HG02885 (cell line): Measurements from ENCODE around the gene NUFIP1.
A peak's percentile ranks its signal among the peaks of the same experiment; 100 is the strongest.
"Not testable (repeated sequence)": the region's sequence is repeated elsewhere in the genome, so short reads cannot be mapped to it uniquely, and the experiment has no call there.

Experiments
- ATAC-seq: cut with Tn5 transposase; IDR thresholded peaks from one replicate; pipeline ENCODE4 v1.9.1; 2021; ENCODE audit warnings: mild to moderate bottlenecking; ENCODE audit not compliant: unreplicated experiment, poor library complexity

NUFIP1 gene

GRCh38 chr13:44921931-44922758, 67.1 kb downstream of the NUFIP1 start:
- ATAC-seq = no peak

- no peak for ATAC-seq
Observed at GRCh38 chr13:44921246-44921877, 67.9 kb downstream of the NUFIP1 start.

DNA sequence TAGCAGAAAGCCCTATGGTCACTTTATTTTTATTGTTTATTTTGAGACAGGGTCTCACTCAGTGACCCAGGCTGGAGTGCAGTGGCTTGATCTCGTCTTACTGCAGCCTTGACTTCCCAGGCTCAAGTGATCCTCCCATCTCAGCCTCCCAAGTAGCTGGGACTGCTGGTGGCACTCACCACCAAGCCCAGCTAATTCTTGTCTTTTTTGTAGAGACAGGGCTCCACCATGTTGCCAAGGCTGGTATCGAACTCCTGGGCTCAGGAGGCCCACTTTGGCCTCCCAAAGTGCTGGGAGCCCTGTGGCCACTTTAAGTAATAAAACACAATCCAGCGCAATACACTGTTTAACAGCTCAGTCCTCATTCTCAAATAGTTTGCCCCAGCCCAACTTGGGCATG, 69.3 kb downstream of the NUFIP1 start:
- no peak for ATAC-seq

DNA sequence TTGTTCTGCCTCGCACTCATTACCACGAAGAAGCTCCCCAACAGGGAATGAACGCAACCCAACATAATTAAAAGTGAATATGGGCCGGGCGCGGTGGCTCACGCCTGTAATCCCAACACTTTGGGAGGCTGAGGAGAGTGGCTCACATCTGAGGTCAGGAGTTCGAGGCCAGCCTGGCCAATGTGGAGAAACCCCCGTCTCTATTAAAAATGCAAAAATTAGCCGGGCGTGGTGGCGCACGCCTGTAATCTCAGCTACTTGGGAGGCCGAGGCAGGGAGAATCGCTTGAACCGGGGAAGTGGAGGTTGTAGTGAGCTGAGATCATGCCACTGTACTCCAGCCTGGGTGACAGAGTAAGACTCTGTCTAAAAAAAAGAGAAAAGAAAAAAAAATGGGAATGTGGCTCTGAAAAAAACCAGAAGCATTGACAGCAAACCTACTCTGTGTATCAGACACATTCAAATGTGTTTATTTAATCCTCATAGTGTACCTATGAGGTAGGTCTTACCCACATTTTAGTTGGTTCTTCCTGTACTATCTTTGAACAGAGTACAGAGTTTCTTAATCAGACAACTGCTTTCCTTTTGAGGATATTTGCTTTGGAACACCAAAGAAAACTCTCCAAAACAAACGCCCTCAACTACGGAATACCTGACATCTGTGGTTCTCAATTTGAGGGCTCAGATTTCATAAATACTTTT, 70.0 kb downstream of the NUFIP1 start:
- ATAC-seq = no peak

DNA sequence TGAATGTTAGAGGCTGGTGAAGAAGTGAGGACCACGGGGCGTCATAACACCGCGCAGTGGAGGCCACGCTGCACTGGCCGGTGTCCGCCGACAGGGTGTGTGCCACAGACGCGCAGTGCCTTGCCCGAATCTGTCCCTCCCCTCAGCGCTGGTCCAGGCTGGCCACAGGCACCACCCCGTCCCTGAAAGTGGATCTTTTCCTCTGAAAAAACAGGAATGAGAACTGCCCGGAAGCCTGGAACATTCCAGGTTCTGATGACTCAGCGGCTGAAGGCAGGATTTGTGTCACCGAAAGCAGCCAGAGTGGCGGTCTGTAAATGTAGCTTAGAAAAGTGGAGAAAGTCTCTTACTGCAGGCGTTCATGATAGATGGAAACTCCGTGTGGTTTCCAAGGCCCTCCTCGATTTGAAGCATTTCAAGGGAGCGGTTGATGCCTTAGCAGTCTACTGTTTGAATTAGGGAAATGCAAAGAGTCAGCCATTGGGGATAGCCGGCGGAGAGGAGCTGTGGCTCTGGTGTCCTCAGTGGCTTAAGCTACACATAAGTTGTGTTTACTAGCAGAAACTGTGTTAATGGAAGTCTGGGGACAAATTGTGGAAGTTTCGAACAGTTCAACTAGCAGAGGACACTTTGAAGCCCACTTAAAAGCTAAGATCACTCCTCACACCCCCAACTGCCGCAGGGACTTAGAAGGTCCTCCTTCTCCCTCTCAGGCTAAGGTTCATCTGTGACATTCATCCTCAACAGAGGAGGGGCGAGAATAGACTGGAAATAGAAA, 70.8 kb downstream of the NUFIP1 start:
- ATAC-seq = peak; percentile 88

DNA sequence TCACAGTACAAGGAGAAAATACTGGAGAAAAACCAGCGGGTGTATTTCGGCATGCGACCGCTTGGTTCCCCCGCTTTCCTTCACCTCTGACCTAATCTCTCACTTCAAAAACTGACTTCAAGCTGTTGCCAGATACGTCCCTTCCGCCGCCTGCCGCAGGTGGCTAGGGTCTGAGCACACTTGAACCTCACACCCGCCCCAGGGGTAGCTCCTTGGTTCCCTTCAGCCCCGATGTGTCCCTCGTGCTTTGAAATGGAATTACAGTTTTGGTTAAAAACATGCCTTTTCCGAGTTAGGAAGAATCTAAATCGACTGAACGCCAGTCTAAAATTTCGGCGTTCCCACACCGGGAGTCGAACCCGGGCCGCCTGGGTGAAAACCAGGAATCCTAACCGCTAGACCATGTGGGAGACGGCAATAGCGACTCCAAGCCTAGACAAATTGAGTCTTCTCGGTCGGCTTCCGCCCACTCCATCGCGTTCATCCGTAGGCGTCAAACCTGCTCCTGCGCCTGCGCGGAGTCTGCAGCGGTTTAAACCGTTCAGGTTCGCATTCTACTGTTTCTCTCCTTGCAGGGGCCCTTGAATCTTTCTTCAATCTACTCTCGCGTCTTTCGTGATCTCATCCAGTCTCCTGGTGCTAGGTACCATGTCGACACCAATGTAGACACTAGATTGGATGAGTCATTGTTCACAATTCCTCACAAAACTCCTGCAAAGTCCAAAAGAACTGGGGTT, 71.5 kb downstream of the NUFIP1 start:
- peak; percentile 80 for ATAC-seq

DNA sequence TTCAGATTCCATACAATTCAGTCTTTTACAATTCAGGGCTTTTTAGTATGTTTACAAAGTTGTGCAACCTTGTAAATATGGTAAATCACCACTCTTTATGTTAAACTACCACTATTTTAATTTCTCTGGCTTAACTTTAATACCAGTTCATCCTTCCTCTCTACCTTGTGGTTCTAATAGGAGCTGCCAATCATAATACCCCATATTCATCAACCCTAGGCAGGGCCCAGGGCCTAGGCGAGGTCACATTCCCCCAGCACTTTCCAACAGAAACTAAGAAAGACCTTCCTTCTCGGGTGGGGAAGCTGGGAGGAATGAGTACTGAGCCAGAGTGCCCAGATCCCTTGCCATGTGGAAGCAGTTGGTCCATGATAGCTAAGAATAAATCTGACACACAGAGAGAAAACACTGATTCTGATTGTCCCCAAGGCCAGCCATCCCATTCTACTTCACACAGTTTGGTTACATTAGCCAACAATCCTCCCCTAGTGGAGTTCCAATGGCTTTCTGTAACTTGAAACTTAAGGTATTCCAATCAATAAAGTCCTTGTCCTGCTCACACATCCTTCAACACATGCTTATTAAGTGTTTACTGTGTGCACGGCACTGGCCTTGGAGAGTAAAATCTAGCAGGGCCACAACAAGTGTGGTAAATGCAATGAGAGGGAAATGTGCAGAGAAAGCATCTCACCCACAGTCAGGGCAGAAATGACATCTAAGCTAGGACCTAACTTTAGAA, 76.8 kb downstream of the NUFIP1 start:
- no peak for ATAC-seq

DNA sequence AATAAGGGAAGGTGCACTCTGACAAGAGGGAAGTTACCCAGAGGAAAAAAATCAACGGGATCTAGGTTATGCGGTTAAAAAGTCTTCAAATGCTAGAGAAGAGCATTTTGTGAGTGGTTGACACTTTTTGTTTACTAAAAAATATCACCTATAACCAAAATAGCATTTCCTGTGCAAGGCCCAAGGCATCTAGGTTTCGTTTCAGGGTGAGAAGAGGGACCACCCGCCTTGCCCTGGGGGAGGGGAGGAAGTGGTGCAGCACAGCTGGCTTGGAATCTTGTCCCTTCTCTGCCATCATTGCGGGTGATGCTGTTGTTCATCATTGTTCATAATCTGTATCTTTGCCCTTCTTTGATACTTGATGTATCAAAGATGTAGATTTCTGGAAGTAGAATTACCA, 80.6 kb downstream of the NUFIP1 start:
- ATAC-seq = no peak

- no peak for ATAC-seq
Observed at GRCh38 chr13:44908266-44908665, 81.0 kb downstream of the NUFIP1 start.

DNA sequence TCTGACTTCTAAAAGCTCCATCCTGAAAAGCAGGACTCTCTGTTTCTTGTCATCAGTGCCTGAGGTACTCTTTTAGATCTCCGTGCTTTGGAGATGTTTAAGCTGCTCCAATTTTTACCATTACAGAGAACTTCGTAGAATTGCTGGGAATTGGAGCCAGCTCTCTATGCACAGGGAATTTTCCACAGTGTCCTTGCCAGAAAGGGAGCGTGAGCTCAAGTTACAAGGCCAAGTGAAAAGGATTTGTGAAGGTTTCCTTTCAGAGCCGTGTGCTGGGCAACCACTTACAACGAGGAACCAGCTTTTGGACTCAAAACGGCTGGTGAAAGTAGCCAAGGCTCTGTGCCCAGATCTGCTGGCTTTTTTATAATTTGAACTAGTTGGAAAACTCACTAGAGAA, 82.6 kb downstream of the NUFIP1 start:
- ATAC-seq = no peak

DNA sequence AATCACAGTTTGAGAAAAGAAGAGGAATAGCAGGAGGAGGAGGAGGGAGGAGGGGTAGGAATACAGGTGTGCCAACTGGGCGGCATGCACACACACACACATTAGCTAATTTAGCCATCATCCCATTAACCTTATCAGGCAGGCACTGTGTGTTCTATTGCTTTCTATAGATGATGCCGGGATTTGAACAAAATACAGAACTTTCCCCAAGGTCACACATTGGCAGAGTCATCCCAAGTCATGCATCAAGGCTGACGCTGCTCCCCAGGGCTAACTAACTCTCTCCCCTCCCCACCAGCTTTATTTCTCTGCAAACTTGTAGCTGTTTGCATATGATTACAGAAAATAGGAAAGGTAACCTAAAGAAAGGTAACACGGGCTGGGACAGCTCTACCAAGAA, 83.0 kb downstream of the NUFIP1 start:
- ATAC-seq = no peak

DNA sequence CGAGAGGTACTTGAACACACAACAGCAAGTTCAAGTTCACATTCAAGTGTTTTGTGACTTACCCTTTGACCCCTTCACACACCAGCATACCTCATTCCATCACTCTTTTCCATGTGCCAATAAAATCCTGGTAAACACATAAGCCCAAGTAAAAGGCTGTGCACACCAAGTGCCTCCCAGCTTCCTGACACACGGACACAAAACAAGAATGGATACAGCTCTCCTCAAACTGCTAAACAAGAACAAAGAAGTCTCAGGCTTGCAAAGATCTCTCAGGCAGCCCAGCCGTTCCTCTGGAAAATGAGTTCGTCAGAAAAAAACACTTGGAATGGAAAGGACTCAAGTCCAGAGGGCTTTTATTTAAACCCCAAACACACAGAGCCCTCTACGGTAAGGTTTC, 83.7 kb downstream of the NUFIP1 start:
- ATAC-seq = no peak

- ATAC-seq = no peak
Observed at GRCh38 chr13:44904967-44905366, 84.3 kb downstream of the NUFIP1 start.

DNA sequence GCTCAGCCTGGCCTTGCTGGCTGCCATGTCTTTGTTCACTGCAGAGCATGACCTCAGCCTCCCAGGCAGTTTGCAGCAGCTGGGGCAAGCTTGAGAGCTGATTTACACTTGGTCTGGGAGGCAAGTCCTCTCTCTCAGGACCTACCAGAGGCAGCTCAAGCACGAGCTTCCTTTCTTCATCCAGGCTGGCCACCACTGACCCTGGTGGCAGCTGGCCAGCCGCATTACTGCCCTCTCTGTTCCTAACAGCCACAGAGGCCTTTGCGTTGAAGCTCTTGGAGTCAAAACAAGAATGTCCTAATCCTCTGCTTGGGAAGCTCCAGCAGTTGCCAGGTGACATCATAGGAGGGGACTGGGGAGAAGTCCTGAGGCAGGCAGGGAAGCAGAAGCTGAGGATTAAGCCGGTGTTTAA, 85.7 kb downstream of the NUFIP1 start:
- ATAC-seq = no peak

- no peak for ATAC-seq
Observed at GRCh38 chr13:44902738-44903137, 86.5 kb downstream of the NUFIP1 start.

DNA sequence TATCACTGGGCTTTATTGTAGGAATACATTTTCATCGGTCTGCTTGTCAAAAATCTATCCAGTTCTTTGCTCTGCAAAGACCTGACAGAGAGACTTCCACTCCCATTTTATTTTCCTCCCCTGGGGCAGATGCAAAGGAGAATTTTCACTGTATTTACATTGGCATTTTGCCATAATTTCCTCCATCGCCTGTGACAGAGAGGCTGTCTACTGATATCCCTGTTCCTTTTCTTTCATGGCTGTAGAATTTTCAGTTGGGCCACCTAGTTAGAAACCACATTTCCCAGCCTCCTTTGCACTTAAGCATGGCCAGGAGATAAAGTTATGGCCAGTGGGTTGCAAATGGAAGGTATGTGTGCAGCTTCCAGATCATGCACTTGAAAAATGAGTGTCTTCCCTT, 89.3 kb downstream of the NUFIP1 start:
- no peak for ATAC-seq

- not testable (repeated sequence) for ATAC-seq
Observed at GRCh38 chr13:44898308-44898707, 91.0 kb downstream of the NUFIP1 start.

DNA sequence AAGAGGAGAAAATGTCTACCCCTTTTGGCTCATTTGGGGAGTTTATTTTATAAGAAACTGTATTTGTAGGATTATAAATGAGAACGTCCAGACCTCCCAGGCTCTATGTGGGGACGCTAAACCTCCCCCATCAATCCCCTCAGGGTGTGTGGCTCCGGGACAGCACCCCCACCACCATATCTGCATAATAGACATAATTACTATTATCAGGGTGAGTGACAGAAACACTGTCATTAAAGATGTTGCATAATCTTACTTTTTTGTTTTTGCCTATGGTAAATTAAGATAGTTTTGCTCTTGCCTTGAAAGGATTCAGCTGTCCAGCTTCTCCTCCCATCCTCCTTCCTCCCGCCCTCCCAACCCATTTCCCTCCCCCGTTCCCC, 93.3 kb downstream of the NUFIP1 start:
- no peak for ATAC-seq

- ATAC-seq = no peak
Observed at GRCh38 chr13:44895264-44895952, 93.9 kb downstream of the NUFIP1 start.
